NCI-H2081 treated with DMSO at 0.1 percent for 48 hours (cell line): Measurements from ENCODE around the gene CRYBG3.

Experiments
- DNase-seq: peaks from one replicate; lab custom pipeline; 2025; lab: John Stamatoyannopoulos, UW

CRYBG3 gene

DNA sequence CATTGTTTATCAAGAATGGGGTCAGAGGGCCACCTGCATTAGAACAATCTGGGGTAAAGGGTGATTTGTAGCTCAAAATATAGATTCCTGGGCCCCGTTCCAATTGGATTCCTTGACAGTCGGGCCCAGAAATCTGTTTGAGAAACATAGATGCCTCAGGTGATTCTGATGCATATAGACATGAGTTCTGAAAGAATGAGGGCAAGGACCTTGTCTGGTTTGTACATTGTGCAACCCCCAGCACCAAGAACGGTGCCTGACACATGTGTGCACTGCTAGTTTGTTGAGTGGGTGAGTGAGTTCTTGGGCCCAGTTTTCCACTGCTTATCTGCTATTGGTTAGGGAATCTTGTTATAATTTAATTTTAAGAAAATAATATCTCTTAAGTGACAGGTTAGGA lies 16.6 kb downstream of the CRYBG3 start:
- DNase-seq = no peak

DNA sequence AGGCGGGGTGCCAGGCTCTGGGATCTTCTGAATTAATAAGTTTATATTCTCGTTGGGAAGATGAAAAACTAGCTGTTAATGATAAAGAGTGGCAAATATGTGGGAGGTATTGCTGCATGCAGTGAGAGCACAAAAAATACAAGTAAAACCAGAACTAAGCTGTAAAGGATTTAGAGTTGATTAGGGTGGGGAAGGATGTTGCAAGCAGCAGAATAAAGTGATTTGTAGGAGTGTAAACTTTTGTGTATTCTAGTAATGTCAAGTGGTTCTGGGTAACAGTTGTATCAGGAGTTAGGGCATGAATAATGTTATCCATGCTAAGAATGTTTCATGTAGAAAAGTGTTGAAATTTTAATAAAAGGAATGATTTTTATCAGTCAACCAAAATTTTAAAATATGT lies 18.1 kb downstream of the CRYBG3 start:
- DNase-seq = no peak

DNA sequence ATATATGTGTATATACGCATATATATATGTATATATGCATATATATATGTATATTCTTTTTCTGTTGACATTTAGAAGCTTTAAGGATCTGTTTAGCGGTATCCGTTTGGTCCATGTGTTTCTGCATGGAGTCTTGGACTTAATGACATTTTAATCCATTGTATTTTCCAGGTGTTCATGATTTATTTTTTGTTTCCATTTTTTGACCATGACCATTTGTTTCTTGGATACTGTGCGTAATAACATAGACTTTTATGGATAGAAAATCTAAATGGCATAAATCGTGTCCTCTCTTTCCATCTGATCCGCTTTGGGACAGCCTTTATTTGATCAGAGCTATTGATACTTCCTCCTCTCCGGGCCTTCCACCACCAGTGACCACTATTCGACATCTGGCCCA lies 19.5 kb downstream of the CRYBG3 start:
- DNase-seq = no peak

DNA sequence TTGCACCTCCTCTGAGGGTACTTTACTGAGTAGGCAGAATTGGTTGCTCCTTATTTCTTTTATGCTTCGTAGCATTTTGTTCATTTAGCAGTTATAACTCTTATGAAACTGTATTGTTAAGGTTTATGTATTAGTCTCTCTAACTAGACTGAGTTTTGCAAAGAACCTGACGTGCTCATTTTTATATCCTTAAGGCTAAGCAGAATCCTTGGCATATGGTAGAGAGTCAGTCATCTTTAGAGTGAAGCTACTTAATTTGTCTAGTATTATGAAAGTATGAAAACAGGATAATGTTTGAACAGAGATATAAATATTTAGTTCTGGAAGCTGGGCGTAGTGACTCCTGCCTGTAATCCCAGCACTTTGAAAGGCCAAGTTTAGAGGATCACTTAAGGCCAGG lies 20.1 kb downstream of the CRYBG3 start:
- no peak for DNase-seq

DNA sequence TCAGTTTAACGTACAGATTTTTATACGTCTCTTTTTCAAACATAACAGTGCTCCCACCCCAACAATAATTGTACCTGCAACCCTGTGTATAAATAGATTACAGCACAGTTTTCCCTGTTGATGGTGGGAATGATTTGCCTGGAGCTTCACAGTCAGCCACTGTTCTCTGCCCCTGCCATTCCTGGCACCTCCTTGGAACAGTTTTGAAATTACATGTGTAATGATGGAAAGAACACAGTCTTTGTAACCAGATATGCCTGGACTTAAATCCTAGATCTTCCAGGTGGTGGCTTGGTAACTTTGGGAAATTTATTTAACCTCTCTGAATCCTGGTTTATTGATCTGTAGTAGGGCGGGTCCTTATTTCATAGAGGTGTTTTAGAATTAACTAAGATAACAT lies 27.0 kb downstream of the CRYBG3 start:
- no peak for DNase-seq

DNA sequence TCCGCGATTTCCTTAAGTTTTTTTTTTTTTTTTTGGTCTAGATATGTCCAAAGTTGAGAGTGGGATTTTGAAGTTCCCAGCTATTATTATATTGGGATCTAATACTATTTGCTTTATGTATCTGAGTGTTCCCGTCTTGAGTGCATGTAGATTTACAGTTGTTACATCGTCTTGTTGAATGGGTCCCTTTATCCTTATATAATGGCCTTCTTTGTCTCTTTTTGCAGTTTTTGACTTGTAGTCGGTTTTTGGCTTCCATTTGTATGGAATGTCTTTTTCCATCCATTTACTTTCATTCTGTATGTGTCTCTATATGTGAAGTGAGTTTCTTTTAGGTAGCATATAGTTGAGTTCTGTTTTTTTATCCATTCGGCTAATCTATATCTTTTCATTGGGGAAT lies 35.6 kb downstream of the CRYBG3 start:
- DNase-seq = no peak

DNA sequence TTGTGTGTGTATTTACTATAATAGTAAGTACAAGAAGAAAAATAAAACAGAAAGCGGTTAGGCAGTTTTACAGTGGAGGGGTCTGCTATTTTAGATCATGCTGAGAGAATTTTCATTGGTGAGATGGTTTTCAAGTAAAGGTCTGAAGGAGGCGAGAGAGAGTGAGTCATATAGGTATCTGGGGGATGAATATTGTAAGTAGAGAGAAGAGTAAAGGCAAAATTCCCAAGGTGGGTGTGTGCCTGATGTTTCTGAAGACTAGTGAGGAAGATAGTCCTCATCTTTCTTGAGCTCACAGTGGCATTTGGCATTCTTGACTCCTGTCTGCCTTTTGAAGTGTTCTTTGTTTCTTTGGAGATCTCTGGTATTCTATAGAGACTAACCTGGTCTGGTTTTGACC lies 38.6 kb downstream of the CRYBG3 start:
- DNase-seq = no peak

DNA sequence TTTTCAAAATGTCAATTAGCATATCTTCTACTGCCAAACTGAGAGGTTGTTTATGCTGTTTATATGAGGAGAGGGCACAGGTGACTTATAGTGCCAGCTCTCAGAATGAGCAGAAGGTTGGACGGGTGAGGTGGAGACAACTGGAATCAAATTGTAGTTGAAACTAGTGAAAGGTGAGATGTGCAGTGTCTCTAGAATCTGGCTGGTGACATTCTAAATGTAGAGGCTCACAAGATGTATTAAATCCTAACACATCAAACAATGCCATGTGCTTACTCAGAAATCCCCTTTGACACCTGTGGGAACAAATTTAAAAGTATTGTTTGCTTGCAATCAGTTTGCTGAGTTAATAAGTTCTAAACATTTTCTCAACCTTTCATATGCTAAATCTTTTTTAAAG lies 40.8 kb downstream of the CRYBG3 start:
- DNase-seq = no peak

DNA sequence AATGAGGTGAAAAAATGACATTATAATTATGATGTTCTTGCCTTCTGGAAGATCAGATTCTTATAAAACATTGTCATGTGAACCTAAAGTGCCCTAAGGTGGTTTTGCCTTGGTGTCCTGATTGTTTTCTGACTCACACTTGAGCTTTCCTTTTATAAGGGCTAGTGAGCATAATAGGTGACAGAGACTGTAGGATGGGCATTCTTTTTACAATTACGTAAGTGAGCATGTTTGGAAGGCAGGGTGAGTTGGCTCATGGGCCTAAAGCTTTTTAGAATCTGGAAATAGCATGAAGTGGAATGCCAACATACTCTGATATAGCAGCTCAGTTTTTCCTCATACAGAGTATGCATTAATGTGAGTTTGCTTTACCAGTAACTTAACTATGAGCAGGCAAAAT lies 41.2 kb downstream of the CRYBG3 start:
- no peak for DNase-seq

DNA sequence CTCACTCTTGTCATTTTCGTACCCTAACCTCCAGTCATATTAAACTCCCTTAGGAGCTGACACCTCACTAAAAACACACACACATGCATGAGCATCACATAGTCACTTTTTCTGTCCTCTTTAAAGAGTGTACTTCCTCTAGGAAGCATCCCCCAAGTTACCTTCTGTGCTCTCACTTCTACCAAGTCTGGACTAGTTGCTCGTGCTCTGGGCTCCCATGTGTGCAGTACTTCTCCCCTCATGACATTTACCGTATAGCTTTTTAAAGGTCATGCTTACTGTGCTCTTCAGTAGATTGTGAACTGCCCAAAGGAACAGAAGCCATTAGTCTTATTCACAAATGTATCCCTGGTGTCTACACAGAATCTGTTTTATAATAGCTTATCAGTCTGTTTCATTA lies 42.0 kb downstream of the CRYBG3 start:
- no peak for DNase-seq

DNA sequence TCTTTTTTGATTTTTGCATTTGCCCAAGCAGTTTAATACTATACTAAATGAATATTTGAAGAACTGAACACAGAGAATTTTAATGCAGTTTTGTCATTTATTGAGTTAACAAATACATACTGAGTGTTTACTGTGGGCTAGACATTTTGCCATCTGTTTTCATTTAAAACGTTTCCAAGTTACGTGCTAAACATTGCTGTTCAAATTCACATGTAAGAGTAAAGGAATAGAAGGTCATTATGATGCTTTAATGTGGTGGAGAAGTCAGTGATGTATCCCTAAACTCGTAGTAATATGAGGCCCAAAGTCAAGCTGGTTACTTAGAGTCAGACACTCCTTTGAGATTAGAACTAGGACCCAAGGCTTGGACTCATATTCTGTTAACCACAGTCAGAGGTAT lies 49.4 kb downstream of the CRYBG3 start:
- no peak for DNase-seq

DNA sequence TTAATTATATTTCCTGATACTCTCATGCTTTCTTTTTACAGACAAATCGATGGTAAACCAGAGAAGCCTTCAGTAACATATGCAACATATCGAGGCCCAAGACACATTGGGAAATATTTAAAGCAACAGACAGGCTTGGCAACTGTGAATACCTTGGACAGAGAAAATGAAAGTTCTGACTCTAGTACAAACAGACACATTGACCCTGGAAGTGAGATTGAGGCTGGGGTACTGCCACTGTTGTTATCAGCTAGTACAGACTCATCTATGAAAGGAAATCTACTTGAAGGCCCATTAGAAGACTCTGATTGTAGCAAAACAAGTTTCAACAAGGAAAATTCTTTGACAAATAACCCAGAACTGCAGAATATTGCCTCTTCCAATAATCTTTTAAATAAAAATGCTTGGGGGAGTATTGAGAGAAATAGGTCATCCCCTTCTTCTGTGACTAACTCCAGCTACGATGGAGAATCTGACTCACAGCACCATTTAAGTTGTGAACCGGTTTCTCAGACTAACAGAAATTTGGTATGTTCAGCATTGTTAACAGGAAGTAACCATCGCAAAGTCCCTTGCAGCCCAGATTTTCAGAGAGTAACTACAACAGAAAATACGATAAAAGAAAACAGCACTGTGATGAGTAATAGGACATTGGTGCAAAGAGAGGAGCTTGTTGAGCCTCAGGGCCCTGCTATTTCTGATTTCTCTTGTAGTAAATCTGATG lies 50.2 kb downstream of the CRYBG3 start:
- no peak for DNase-seq

DNA sequence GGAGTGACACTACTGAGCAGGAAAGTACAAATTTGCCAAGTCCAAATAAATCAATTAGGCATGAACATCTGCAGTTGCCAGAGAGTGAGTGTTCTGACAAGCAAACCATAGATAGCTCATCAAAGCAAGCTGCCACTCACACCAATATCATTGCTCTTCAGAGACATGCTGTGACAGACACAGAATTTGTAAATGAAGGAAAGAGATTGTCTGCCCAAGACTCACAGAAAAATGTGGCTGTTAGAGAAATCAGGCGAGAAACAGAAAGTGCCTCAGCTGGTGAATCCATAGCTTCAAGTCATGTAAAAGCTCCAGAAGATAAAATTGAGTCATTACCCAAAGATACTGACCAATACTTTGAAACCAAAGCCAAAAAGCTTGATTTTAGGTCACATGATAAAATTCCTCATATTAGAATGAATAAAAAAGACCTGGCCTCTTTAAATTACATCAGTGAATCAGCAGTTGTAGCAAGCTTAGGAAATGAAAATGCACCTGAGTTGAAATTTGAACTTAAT lies 50.8 kb downstream of the CRYBG3 start:
- no peak for DNase-seq

DNA sequence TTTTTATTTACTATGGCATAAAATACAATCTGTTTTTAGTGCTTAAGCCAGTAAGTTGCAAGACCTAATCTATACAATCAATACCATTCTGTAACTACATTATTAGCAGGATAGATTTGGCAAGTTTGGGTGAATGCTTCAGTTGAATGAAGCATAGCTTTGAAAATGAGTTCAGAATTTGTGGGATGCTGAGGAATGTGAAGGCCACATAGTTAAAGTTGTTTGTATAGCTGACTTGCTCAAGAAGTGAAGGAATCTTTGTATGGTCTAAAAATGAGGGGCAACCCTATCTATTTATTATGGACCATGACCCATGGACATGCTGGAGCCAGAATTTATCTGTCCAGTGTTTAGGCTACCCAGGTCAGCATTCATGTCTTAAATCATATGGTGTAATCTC lies 58.5 kb downstream of the CRYBG3 start:
- DNase-seq = no peak

DNA sequence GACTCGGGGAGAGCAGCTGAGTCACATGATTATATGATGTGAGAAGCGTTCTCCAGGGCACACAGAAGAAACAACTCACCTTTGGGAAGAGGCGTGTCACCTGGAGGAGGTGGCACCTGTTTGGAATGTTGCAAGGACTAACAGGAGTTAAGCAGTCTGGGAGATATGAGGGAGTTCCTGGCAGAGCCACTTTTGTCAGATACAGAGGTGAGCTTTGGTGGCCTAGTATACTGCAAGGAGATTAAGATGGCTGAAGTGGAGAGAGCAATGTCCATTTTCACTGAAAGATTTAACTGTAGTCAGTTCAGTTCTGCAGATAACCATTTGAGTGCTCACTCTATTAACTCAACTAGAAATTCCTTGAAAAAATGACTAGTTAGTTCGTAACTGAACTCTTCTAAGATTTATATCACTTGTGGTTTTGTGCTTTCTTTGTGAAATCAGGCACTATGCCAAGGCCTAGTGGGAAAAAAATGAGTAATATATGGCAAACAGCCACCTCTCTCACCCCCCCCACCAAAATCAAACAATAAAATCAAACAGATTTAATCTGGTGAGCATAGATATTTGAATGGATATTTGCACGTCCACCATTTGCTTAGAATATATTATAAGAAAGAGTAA lies 61.3 kb downstream of the CRYBG3 start:
- DNase-seq = peak; percentile 7

DNA sequence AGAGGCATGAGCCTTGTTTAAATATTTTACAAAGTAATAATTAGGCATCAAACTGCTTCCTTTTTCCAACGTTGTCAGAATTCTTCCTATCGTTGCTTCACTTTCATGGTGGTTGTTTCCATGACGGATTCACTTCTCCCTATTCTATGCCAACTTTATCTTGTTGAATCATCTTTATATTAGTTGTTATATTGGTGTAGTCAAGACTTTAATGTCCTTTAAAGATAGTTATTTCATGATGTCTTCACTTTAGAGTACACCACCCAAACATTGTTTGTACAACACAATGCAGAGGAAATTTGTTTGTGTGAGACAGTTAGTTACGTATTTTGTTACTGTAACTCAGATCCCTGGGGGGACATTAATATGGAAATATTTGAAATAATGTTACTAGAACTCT lies 61.9 kb downstream of the CRYBG3 start:
- no peak for DNase-seq

DNA sequence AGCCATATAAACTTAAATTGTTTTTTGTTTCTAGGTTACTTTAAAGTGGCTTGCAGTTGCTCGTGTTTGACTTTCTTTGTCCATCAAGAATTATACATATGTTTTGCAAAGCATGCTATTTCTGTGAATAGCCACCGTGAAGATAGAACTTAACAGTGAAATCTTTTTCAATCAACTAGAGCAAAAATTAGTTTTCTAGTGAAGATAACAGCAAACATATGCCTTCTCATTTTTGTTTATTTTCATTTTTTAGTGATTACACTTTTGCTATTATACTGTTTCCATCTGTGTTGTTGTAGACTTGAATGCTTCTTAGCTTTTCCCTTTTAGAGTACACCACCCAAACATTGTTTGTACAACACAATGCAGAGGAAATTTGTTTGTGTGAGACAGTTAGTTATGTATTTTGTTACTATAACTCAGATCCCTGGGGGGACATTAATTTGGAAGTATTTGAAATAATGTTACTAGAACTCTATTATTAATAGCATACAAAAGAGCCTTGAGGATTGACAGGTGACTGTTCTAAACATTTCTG lies 62.8 kb downstream of the CRYBG3 start:
- DNase-seq = no peak

DNA sequence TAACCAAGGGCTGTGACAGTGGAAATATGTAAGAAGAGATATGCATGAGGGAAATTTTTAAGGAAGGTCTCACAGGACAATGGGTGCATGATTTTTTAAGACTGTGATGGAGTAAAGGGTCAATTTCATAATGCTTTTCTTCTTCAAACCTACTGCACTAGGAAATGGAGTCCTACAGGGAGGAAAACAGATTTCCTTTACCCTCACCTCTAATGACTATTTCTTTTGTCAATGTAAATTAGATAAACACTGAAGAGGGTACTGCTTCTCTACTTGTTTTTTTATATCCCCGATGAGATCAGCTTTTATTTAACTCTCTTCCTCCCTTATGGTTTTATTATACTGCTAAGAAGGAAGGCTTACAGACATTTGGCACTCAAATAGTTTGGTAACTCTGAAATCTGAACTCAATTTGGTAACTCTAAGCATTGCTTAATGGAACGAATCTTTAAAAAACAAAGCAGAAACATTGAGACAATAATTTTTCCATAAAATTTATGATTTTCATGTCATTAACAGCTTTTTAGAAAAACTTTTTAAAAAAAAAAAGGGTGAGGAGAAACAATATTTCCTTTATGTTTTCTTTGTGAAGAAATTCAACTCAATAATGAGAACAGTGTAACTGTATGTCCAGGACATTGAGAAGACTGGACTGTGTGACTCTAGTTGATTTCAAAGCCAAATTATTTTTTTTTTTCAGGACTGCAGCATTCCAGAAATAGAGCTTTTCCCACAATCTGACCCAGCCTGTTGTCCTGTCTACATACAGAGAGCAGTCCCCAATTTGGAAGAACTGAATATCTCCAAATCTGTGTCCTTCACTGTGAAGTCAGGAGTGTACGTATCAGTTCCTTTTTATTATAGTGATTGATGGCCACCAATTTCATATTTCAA lies 64.4 kb downstream of the CRYBG3 start:
- DNase-seq = no peak

DNA sequence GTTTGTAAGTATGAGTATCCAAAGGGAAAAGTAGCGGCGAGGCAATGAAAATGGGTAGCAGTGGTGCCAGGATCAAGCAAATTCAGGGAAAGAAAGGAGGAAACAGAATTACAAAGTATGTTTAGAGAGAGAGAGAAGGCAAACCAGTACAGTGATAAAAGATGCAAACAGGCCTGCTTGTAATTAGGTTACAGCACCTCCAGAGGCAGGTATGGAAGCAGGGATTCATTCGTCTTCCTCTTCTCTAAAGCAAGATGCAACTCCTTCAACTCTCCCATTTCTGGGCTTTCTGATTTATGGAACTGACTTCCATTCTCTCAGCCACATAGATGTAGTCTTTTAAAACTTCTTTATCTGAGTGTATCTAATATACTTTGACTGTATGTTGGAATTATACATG lies 68.0 kb downstream of the CRYBG3 start:
- DNase-seq = no peak

DNA sequence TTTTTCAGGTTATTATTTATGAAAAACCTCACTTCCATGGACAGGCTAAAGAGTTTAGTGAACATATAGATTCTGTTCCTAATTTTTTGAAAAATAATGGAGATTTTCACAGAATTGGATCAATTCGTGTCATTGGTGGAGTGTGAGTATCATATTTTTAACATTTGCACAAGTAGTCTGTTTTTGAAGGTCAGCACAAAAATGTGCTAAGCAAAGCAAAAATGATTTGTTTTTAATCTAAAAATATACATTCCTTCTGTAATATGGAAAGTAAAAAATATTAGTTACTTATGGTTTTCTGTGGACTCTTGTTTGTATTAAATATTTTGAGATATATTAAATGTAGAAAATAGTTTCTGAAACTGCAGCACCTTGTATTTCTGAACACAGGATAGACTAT lies 71.0 kb downstream of the CRYBG3 start:
- DNase-seq = no peak

DNA sequence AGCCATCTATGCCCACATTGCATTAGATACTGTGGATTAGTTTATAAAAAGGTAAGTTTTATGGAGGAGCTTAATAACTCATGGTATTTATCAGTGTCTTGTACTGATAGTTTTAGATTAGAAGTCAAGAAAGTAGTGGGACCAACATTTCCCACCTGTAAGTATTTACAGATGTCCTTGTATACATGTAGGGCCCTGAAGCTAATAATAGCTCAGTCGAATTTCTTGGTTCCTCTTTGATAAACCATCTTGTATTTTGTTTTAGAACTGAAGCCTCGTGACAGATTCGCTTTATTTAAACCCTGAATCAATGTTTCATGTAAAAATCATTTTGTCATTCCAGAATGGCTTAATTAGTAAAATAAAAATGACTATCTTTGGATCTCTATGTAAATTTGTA lies 73.4 kb downstream of the CRYBG3 start:
- no peak for DNase-seq

DNA sequence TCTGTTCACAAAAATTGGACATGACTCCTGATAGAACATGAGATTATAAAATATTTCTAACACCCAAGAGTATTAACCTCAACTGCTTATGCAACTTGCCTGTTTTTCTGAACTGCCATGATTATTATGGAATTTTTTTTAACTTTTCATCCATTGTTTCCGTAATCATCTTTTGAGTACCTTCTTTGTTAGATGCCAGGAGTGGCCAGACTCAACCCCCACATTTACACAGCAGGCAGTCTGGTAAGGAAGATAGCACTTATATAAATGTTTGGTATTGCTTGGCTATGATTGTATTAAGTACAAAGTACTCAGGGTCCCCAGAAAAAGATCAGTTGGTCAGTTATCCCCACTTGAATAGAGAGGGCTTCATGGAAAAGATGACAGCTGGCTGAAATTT lies 74.3 kb downstream of the CRYBG3 start:
- no peak for DNase-seq

DNA sequence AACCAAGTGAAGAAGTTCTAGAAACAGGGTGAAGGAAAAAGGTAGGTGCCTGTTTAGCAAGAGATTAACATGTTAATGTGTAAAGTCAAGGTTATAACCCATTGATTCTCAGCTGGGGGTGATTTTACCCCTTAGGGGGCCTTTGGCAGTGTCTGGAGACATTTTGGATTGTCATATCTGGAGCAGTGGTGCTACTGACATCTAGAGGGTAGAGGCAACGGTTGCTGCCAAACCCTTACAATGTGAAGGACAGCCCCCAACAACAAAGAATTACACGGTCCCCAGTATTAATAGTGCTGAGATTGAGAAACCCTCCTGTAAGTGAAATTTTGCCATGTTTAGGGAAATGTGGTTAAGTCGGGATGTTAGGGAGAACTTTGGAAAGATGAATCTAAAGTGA lies 74.7 kb downstream of the CRYBG3 start:
- no peak for DNase-seq
